Activated T-helper 1 cell treated with anti-CD3 and anti-CD28 coated beads, Interleukin-12 subunit alpha, Interleukin-12 subunit beta, Interleukin-2, Interleukin-4 antibody, amounts not matched to agents 30 ng/mL and 10 ng/mL and 1 ng/mL, durations not matched to agents 14 hours and 24 hours and 36 hours (primary cell): ENCODE data around the gene SPDYE4. TPM values are rescaled to one million over a fixed set of nuclear protein-coding genes. Genes with fewer than 3 reads are reported as not detected.

ENCODE experiments used
- DNase-seq: peaks from one replicate; pipeline ENCODE4 v3.0.0; 2021; ENCODE audit warnings: low spot score
- H3K27ac Mint-ChIP-seq: one replicate; pipeline ENCODE4 v1.8.0; 2021; ENCODE audit warnings: mild to moderate bottlenecking, mixed read lengths
- H3K27me3 Mint-ChIP-seq: one replicate; pipeline ENCODE4 v1.8.0; 2022; ENCODE audit warnings: mild to moderate bottlenecking, moderate library complexity, mixed read lengths; ENCODE audit not compliant: insufficient read depth
- H3K36me3 Mint-ChIP-seq: one replicate; pipeline ENCODE4 v1.8.0; 2021; ENCODE audit warnings: low read depth, mixed read lengths
- H3K4me1 Mint-ChIP-seq: one replicate; pipeline ENCODE4 v1.8.0; 2021; ENCODE audit warnings: low read depth, mixed read lengths
- H3K4me3 Mint-ChIP-seq: one replicate; pipeline ENCODE4 v1.8.0; 2021; ENCODE audit warnings: mild to moderate bottlenecking, moderate library complexity, mixed read lengths
- H3K9me3 Mint-ChIP-seq: one replicate; pipeline ENCODE4 v1.8.0; 2021; ENCODE audit warnings: mixed read lengths
- intact Hi-C: fragments of 100-400 bp; cut with micrococcal nuclease; formaldehyde crosslinking; loops from one replicate; pipeline ENCODE4 v1.15.1; 2024
- total RNA-seq: library from RNA; stranded (reverse); gene quantifications from 2 replicates; pipeline ENCODE4 v1.2.3, GENCODE V29; 2022

SPDYE4 gene
- total RNA-seq, 1 donor from 2014 or later: not detected

GRCh38 chr17:8742819-8743218 lies 15.5 kb downstream of the SPDYE4 start:
- Mint-ChIP-seq H3K9me3 (no peaks in the 10 kb centered on the region), H3K36me3 (no peaks in the 10 kb centered on the region), H3K27me3 (peaks cover 3% of the 10 kb centered on the region), H3K4me1 (peaks cover 22% of the 10 kb centered on the region), H3K27ac (no peak overlapping the region), H3K4me3 (no peak overlapping the region)
- intact Hi-C loops: loop anchor here (10.0 kb wide), 2 partner anchors 518 to 618 kb away; partner anchors contain the start of gene HES7
- no peak for DNase-seq

- Mint-ChIP-seq H3K27me3 (no peaks in the 10 kb centered on the region), H3K4me1 (peaks cover 22% of the 10 kb centered on the region), H3K4me3 (no peak overlapping the region), H3K9me3 (no peaks in the 10 kb centered on the region), H3K36me3 (no peaks in the 10 kb centered on the region), H3K27ac (no peak overlapping the region)
- DNase-seq: no peak
- intact Hi-C loops: loop anchor here (10.0 kb wide), 2 partner anchors 517 to 617 kb away; partner anchors contain the start of gene HES7
Observed at GRCh38 chr17:8742274-8742673, 16.1 kb downstream of the SPDYE4 start.

DNA sequence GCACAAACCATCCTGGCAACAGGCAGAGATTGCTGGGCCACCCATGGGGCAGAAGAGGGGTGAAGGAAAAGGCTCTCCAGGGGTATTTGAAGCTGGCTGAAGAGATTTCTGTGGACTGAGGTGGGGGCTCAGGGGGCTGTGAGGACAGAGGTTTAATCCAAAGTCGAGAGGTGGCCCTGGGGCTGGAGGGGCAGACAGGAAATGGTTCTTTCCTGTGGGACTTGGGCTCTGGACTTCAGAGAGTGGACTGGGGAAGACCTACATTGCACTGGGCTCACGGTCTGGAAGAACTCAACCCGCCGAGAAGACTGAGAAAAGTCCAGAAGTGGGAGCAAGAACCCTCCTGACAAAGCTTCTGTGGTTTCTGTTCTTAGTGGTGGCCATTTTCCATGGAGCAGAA lies 16.6 kb downstream of the SPDYE4 start:
- H3K4me3 Mint-ChIP-seq: no peak overlapping the region
- H3K36me3 Mint-ChIP-seq: no peaks in the 10 kb centered on the region
- H3K27me3 Mint-ChIP-seq: peaks cover 1% of the 10 kb centered on the region
- intact Hi-C loops: loop anchor here (10.0 kb wide), 2 partner anchors 517 to 617 kb away; partner anchors contain the start of gene HES7
- DNase-seq: no peak
- no peak overlapping the region for H3K27ac Mint-ChIP-seq
- H3K9me3 Mint-ChIP-seq: no peaks in the 10 kb centered on the region
- H3K4me1 Mint-ChIP-seq: peaks cover 18% of the 10 kb centered on the region

GRCh38 chr17:8741366-8741765 lies 17.0 kb downstream of the SPDYE4 start:
- Mint-ChIP-seq H3K27me3 (peaks cover 4% of the 10 kb centered on the region), H3K27ac (no peak overlapping the region), H3K4me3 (no peak overlapping the region), H3K4me1 (peaks cover 14% of the 10 kb centered on the region), H3K9me3 (no peaks in the 10 kb centered on the region), H3K36me3 (no peaks in the 10 kb centered on the region)
- intact Hi-C loops: loop anchor here (10.0 kb wide), 2 partner anchors 517 to 617 kb away; partner anchors contain the start of gene HES7
- DNase-seq: no peak

- DNase-seq: peak; percentile 5
- Mint-ChIP-seq H3K36me3 (no peaks in the 10 kb centered on the region), H3K27me3 (peaks cover 10% of the 10 kb centered on the region), H3K9me3 (no peaks in the 10 kb centered on the region), H3K4me1 (peaks cover 10% of the 10 kb centered on the region), H3K4me3 (peak overlapping the region; percentile 72), H3K27ac (peak overlapping the region; percentile 86)
- intact Hi-C loops: loop anchor here (10.0 kb wide), 2 partner anchors 516 to 616 kb away; partner anchors contain the start of gene HES7
Observed at GRCh38 chr17:8740486-8740885, 17.9 kb downstream of the SPDYE4 start.

DNA sequence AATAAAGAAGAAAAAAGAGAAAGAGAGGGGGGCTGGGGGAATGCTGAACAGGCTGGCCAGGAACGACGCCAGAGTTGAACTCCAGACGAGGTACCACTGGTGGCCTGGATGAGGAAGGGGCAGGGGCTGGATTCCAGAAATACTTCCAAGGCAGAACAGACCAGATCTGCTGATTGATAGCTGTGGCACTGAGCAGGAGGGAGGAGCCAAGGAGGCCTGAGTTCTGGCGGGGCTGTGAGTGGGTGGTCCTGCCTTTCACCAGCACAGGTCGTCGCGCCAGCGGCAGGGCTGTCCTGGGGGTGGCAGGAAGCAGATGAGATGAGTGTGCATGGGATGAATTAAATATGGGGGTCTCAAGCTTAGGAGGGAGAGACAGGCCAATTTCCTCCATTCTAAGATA lies 19.2 kb downstream of the SPDYE4 start:
- H3K27ac Mint-ChIP-seq: no peak overlapping the region
- H3K9me3 Mint-ChIP-seq: no peaks in the 10 kb centered on the region
- H3K4me1 Mint-ChIP-seq: peaks cover 10% of the 10 kb centered on the region
- no peaks in the 10 kb centered on the region for H3K36me3 Mint-ChIP-seq
- no peak overlapping the region for H3K4me3 Mint-ChIP-seq
- peaks cover 10% of the 10 kb centered on the region for H3K27me3 Mint-ChIP-seq
- intact Hi-C loops: no loop called here
- DNase-seq: no peak

GRCh38 chr17:8736796-8737195 lies 21.6 kb downstream of the SPDYE4 start:
- intact Hi-C loops: no loop called here
- DNase-seq: no peak
- Mint-ChIP-seq H3K9me3 (no peaks in the 10 kb centered on the region), H3K27ac (no peak overlapping the region), H3K4me3 (no peak overlapping the region), H3K27me3 (peaks cover 10% of the 10 kb centered on the region), H3K4me1 (peaks cover 10% of the 10 kb centered on the region), H3K36me3 (no peaks in the 10 kb centered on the region)

DNA sequence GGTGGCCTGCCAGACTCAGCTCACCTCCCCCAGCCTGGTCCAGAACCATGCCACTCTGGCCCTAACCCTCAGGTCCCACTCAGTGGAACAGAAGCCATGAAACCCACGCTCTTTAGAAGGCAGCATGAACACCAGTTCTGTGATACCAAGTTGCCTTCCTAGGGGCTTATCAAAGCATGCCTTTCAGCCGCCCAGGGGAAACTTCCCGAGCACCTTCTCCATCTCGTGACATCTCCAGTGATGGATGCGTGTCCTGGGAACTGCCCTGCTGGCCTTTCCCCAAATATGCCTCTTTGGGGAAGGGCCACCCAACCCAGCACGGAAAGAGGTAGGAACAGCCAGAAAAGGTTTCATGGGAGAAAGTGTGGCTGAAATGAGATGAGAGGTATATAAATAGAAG lies 22.0 kb downstream of the SPDYE4 start:
- DNase-seq: no peak
- H3K9me3 Mint-ChIP-seq: no peaks in the 10 kb centered on the region
- H3K27ac Mint-ChIP-seq: no peak overlapping the region
- peaks cover 10% of the 10 kb centered on the region for H3K27me3 Mint-ChIP-seq
- intact Hi-C loops: no loop called here
- no peak overlapping the region for H3K4me3 Mint-ChIP-seq
- H3K4me1 Mint-ChIP-seq: peaks cover 10% of the 10 kb centered on the region
- no peaks in the 10 kb centered on the region for H3K36me3 Mint-ChIP-seq

DNA sequence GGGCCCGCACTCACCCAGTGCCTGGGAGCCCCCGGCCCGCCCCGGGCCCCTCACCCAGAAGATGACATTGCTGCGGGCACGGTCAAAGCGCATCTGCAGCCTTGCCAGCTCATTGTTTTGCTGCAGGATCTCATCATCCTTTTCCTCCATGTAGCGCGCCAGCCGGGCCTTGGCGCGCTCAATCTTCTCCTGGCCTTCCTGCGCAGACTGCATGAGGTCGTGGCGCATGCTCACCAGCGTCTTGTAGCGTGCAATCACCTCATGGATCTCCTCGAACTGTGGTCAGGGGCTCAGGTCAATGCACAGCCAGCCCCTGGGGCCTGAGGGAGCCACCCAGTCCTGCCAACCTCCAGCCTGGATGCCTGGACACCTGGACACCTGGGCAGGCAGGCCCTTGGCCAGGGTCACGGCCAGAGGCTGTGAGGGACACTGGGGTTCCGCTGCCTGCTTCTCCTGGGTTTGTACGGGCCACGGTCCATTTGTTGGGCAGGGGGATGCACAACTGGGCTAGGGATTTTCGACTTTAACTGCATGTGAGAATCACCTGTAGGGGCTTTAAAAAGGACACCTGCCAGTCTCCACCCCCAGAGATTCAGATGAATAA lies 22.9 kb downstream of the SPDYE4 start:
- Mint-ChIP-seq H3K4me1 (peaks cover 5% of the 10 kb centered on the region), H3K4me3 (no peak overlapping the region)
- intact Hi-C loops: no loop called here

DNA sequence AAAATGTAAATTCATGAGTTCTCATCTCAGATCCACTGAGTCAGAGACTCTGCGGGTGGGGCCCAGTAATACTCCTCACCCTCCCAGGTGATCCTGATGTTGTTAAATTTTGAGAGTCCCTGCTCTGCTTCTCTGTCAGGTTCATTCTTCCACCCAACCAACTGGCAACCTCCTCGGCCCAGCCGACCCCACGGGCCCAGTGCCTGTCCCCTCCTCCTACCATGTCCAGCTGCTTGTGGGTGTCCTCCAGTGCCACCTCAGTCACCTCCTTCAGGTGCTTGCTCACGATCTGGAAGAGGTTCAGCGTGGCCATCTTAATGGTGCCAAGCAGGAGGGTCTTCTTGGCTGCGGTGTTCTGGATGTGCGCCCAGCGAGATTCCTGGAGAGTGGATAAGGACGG lies 23.5 kb downstream of the SPDYE4 start:
- no peak overlapping the region for H3K4me3 Mint-ChIP-seq
- intact Hi-C loops: no loop called here
- no peaks in the 10 kb centered on the region for H3K9me3 Mint-ChIP-seq
- H3K36me3 Mint-ChIP-seq: no peaks in the 10 kb centered on the region
- H3K27me3 Mint-ChIP-seq: peaks cover 14% of the 10 kb centered on the region
- no peak for DNase-seq
- H3K27ac Mint-ChIP-seq: no peak overlapping the region
- H3K4me1 Mint-ChIP-seq: peaks cover 2% of the 10 kb centered on the region

More for the DNA sequence above, 22.9 kb downstream of the SPDYE4 start:
- H3K27me3 Mint-ChIP-seq: peaks cover 14% of the 10 kb centered on the region
- DNase-seq: no peak
- no peaks in the 10 kb centered on the region for H3K36me3 Mint-ChIP-seq
- no peaks in the 10 kb centered on the region for H3K9me3 Mint-ChIP-seq
- no peak overlapping the region for H3K27ac Mint-ChIP-seq

DNA sequence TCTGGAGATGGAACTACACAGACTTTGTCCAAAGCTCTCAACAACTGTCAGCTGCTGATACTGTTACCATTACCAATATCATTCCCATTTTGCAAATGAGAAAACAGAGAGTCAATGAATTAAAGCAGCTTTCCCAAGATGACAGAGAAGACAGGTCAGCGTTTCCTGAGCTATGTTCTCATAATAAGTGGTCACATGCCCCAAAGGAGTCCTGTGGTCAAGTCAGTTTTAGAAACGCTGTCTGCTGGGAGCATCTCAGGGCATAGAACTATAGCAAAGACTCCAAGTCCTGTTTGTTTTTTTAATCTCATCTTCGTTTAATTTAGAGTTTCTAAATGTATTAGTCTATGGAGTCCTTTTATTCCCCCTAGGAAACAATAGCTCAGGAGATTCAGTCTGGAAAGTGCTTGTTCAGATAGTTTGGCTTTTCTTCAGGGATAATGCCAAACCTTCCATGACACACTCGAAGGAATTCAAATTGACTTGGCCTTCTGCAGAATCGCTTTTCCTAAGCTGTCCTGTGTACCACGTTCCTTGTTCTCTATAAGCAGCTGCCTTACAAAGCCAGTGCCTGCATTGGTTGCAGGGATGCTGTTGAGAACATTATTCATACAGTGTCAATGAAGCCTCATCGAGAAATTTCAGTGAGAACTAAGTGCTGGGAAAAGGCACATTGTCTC lies 25.8 kb downstream of the SPDYE4 start:
- H3K36me3 Mint-ChIP-seq: no peaks in the 10 kb centered on the region
- H3K27ac Mint-ChIP-seq: no peak overlapping the region
- H3K27me3 Mint-ChIP-seq: peaks cover 14% of the 10 kb centered on the region
- intact Hi-C loops: no loop called here
- DNase-seq: no peak
- no peak overlapping the region for H3K4me3 Mint-ChIP-seq
- no peaks in the 10 kb centered on the region for H3K4me1 Mint-ChIP-seq
- no peaks in the 10 kb centered on the region for H3K9me3 Mint-ChIP-seq

DNA sequence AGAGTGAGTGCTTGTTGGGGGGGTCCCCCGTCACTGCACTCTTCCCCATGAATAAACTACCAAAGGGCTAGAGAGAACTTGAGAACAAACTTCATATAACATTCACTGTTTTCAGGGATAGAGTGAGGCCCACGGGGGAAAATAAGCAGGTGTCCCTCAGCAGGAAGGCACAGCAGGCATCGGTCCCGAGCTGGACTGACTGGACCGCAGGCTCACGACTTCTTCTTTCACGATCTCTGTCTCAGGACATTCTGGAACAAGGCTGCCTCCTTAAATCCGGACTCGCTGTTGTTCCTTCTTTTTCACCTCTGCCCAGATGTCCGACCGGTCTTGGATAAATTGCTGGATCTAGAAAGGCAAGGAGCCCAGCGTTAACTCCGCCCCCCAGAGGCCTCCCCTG lies 28.5 kb downstream of the SPDYE4 start:
- Mint-ChIP-seq H3K4me1 (no peaks in the 10 kb centered on the region), H3K27me3 (peaks cover 5% of the 10 kb centered on the region), H3K4me3 (no peak overlapping the region), H3K27ac (no peak overlapping the region), H3K9me3 (no peaks in the 10 kb centered on the region), H3K36me3 (no peaks in the 10 kb centered on the region)
- intact Hi-C loops: no loop called here
- no peak for DNase-seq

- H3K4me1 Mint-ChIP-seq: no peaks in the 10 kb centered on the region
- peaks cover 5% of the 10 kb centered on the region for H3K27me3 Mint-ChIP-seq
- no peaks in the 10 kb centered on the region for H3K9me3 Mint-ChIP-seq
- H3K36me3 Mint-ChIP-seq: no peaks in the 10 kb centered on the region
- H3K4me3 Mint-ChIP-seq: no peak overlapping the region
- no peak for DNase-seq
- H3K27ac Mint-ChIP-seq: no peak overlapping the region
- intact Hi-C loops: no loop called here
Observed at GRCh38 chr17:8729421-8729820, 28.9 kb downstream of the SPDYE4 start.
